H4 (cell line): ENCODE results near the gene DELE1. TPM values are rescaled to one million over a fixed set of nuclear protein-coding genes. Genes with fewer than 3 reads are reported as not detected.

Experiments used
- DNase-seq: peaks from one replicate; pipeline ENCODE4 v3.0.0-alpha.2; 2015; ENCODE audit warnings: low spot score
- total RNA-seq: library from RNA; depleted of rRNA; stranded (reverse); fragments of >200 nt; shearing (Covaris generic); gene quantifications from 2 replicates; pipeline ENCODE4 v1.2.3, GENCODE V29; 2014; rRNA removed

Gene DELE1
- 37.3 and 57.4 TPM in 2 replicates for total RNA-seq

GRCh38 chr5:141923448-141924313 is at the start of gene DELE1:
TSS of gene DELE1 (plus strand) at chr5:141923871. CDS start at chr5:141923942, 71 bp downstream.
- DNase-seq, result peak; percentile 93

- DNase-seq, result no peak
These were observed 49.8 kb upstream of the DELE1 start for GRCh38 chr5:141873933-141874261.

GRCh38 chr5:141874262-141874964 is 49.3 kb upstream of the DELE1 start:
- DNase-seq, result no peak

- no peak for DNase-seq
These were observed 48.5 kb upstream of the DELE1 start for GRCh38 chr5:141875022-141875740.

- DNase-seq, result no peak
These were observed 47.7 kb upstream of the DELE1 start for GRCh38 chr5:141875795-141876627.

GRCh38 chr5:141876628-141877355 is 46.9 kb upstream of the DELE1 start:
- DNase-seq, result no peak

GRCh38 chr5:141877356-141878185 is 46.1 kb upstream of the DELE1 start:
- no peak for DNase-seq

- no peak for DNase-seq
These were observed 45.4 kb upstream of the DELE1 start, which contains the start of gene PCDH1 for GRCh38 chr5:141878186-141878710. TSS of gene PCDH1 (minus strand) at chr5:141878410. CDS start at chr5:141878262, 148 bp downstream.

GRCh38 chr5:141878711-141879425 is 44.8 kb upstream of the DELE1 start:
- DNase-seq, result peak; percentile 85

GRCh38 chr5:141879426-141879759 is 44.3 kb upstream of the DELE1 start:
- DNase-seq, result no peak

GRCh38 chr5:141879941-141880738 is 43.5 kb upstream of the DELE1 start:
- DNase-seq, result no peak

- DNase-seq, result no peak
These were observed 42.5 kb upstream of the DELE1 start for GRCh38 chr5:141880961-141881801.

GRCh38 chr5:141881886-141882285 is 41.8 kb upstream of the DELE1 start:
- DNase-seq, result no peak

GRCh38 chr5:141882594-141883183 is 41.0 kb upstream of the DELE1 start:
- no peak for DNase-seq

GRCh38 chr5:141883184-141883891 is 40.3 kb upstream of the DELE1 start:
- no peak for DNase-seq

GRCh38 chr5:141883892-141884318 is 39.8 kb upstream of the DELE1 start:
- no peak for DNase-seq
